GM18861 (cell line): ENCODE measurements around the gene RNF213.
"Not testable (repeated sequence)": the region's sequence is repeated elsewhere in the genome, so short reads cannot be mapped to it uniquely, and the experiment has no call there.

Experiments
- ATAC-seq: cut with Tn5 transposase; IDR thresholded peaks from one replicate; pipeline ENCODE4 v1.9.1; 2021; ENCODE audit not compliant: unreplicated experiment

Gene RNF213

GRCh38 chr17:80267391-80267790 lies 6.7 kb downstream of the RNF213 start:
- ATAC-seq = no peak

- ATAC-seq = no peak
Measured at GRCh38 chr17:80268427-80268826, 7.8 kb downstream of the RNF213 start.

- ATAC-seq = no peak
Measured at GRCh38 chr17:80269405-80269807, 8.8 kb downstream of the RNF213 start.

GRCh38 chr17:80270104-80270503 lies 9.5 kb downstream of the RNF213 start:
- ATAC-seq = no peak

GRCh38 chr17:80270836-80271235 lies 10.2 kb downstream of the RNF213 start:
- ATAC-seq = no peak

GRCh38 chr17:80272366-80272765 lies 11.7 kb downstream of the RNF213 start:
- no peak for ATAC-seq

GRCh38 chr17:80274331-80274730 lies 13.7 kb downstream of the RNF213 start:
- no peak for ATAC-seq

GRCh38 chr17:80274871-80275449 lies 14.3 kb downstream of the RNF213 start:
- no peak for ATAC-seq

GRCh38 chr17:80275857-80276256 lies 15.2 kb downstream of the RNF213 start:
- ATAC-seq = not testable (repeated sequence)

- no peak for ATAC-seq
Measured at GRCh38 chr17:80277751-80278671, 17.4 kb downstream of the RNF213 start.

DNA sequence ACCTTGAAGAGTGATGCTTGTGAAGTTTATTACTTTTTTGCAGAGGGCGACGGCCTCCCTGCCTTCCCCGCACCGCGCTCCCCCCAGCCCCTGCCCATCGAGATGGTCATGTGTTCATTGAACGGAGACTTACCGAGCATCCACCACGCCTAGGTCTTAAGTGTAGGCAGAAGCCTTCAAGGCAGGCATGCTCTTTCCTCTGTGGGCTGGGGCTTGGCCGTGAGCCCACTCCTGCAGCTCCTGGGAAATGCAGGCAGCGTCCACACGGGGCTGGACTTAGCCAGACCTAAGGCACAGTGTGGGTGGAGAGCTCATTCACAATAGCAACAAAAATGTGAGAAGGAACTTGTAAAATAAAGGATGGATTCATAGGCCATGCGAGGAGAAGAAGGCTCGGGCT lies 19.2 kb downstream of the RNF213 start:
- no peak for ATAC-seq

DNA sequence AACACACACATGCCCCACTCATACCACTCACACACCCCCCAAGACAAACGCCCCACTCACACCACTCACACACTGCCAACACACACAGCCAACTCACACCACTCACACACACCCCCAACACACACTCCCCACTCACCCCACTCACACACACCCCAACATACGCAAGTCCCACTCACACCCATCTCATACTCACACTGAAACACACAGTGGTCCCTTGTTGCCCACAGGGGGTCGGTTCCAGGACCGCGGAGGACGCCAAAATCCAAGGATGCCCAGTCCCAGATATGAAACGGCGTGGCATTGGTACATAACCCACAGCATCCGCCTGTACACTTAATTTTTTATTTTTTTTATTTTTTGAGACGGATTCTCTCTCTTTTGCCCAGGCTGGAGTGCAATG lies 20.9 kb downstream of the RNF213 start:
- ATAC-seq = no peak

- no peak for ATAC-seq
Measured at GRCh38 chr17:80283116-80283852, 22.6 kb downstream of the RNF213 start.

DNA sequence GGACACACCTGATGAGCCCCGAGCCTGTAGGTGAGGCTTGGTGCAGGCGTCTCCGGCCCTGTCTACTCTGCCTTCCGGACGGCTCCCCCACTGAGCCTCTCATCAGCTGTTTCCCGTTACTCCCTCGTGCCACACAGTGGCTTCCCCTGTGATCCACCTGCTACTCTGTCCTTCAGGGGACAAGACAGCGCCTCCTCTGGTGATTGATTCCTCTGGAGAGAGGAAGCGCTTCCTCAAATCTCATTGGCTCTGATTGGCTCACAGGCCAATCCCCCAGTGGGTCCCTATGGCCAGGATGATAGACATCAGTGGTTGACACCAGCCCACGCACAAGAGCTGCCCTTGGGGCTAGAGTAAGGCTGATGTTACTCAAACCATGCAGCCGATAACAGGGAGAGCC lies 24.0 kb downstream of the RNF213 start:
- no peak for ATAC-seq

GRCh38 chr17:80285237-80285920 lies 24.7 kb downstream of the RNF213 start:
- ATAC-seq = no peak

DNA sequence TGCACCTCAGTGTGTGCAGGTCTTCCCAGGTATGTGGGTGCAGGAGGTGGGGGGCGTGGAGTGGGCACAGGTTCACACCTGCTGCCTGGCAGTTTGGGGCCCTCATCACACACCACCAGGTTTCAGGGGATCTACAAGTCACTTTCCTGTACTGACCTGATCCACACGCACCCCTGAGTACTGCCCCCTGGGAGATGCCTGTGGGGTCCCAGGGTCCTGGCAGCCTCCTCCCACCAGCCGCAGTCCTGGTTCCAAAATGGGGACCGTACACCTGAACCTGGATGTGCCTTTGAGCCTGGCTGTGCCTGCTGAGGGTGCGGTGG lies 25.9 kb downstream of the RNF213 start:
- no peak for ATAC-seq

- ATAC-seq = no peak
Measured at GRCh38 chr17:80287038-80287437, 26.4 kb downstream of the RNF213 start.

GRCh38 chr17:80287806-80288567 lies 27.3 kb downstream of the RNF213 start:
- ATAC-seq = no peak

DNA sequence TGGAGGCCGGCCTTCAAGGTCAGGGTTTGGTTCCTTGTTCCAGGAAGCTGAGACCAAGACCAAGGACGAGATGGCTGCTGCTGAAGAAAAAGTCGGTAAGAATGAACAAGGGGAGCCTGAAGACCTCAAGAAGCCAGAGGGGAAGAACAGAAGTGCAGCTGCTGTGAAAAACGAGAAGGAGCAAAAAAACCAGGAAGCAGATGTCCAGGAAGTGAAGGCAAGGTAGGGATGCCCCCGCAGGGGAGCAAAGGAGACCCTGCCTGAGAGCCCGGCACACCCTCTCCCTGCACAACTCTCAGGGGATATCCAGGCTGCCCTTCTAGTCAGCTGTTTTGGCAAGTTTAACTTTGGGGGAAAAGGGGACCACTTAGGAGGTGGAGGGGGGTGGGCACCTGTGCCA lies 29.0 kb downstream of the RNF213 start:
- ATAC-seq = no peak

- no peak for ATAC-seq
Measured at GRCh38 chr17:80290156-80290555, 29.5 kb downstream of the RNF213 start.

DNA sequence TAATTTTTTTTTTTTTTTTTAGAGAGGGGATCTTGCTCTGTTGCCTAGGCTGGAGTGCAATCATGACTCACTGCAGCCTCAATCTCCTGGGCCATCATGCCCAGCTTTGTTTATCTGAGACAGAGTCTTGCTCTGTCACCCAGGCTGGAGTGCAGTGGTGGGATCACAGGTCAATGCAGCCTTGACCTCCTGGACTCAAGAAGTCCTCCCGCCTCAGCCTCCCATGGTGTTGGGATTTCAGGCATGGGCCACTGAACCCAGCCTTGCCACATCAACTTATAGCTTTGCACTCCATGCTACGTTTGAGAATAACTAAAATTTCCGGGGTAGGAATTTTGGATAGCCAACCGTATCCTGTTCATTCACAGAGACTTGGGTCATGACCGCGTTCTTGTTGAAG lies 30.6 kb downstream of the RNF213 start:
- ATAC-seq = no peak
